Mucosa of stomach (tissue), 1 donor: ENCODE results near the gene PEF1.

Experiments
- H3K27me3 ChIP-seq: one replicate; pipeline ENCODE4 v1.7.0; 2013; ENCODE audit warnings: mild to moderate bottlenecking, low read length; ENCODE audit not compliant: control insufficient read depth, insufficient read depth
- H3K36me3 ChIP-seq: one replicate; pipeline ENCODE4 v1.7.0; 2013; ENCODE audit warnings: low read length; ENCODE audit not compliant: control insufficient read depth, insufficient read depth
- H3K4me1 ChIP-seq: one replicate; pipeline ENCODE4 v1.7.0; 2013; ENCODE audit warnings: mild to moderate bottlenecking, low read length; ENCODE audit not compliant: control insufficient read depth, insufficient read depth
- H3K4me3 ChIP-seq: one replicate; pipeline ENCODE4 v1.7.0; 2013; ENCODE audit warnings: low read length
- H3K9ac ChIP-seq: one replicate; pipeline ENCODE4 v1.7.0; 2013; ENCODE audit warnings: mild to moderate bottlenecking, low read length, moderate library complexity
- H3K9me3 ChIP-seq: one replicate; pipeline ENCODE4 v1.7.0; 2013; ENCODE audit warnings: mild to moderate bottlenecking, low read length, moderate library complexity; ENCODE audit not compliant: control insufficient read depth
- donor health status: Pancreatic carcinoma.

PEF1 gene

GRCh38 chr1:31581821-31582810 lies 62.6 kb downstream of the PEF1 start:
- Histone ChIP-seq H3K4me1 (peaks cover 53% of the 10 kb centered on the region), H3K9me3 (no peaks in the 10 kb centered on the region), H3K4me3 (no peak overlapping the region), H3K9ac (no peak overlapping the region), H3K36me3 (peaks cover 6% of the 10 kb centered on the region), H3K27me3 (no peaks in the 10 kb centered on the region)

- H3K9me3 ChIP-seq = no peaks in the 10 kb centered on the region
Observed at GRCh38 chr1:31580891-31581603, 63.6 kb downstream of the PEF1 start.

GRCh38 chr1:31580513-31580870 lies 64.2 kb downstream of the PEF1 start:
- Histone ChIP-seq H3K4me1 (peaks cover 65% of the 10 kb centered on the region), H3K27me3 (peaks cover 5% of the 10 kb centered on the region), H3K9me3 (no peaks in the 10 kb centered on the region), H3K36me3 (peaks cover 6% of the 10 kb centered on the region), H3K9ac (no peak overlapping the region), H3K4me3 (no peak overlapping the region)

More at GRCh38 chr1:31580891-31581603, 63.6 kb downstream of the PEF1 start:
- peaks cover 6% of the 10 kb centered on the region for H3K36me3 ChIP-seq
- H3K4me3 ChIP-seq = no peak overlapping the region
- no peak overlapping the region for H3K9ac ChIP-seq
- H3K27me3 ChIP-seq = peaks cover 5% of the 10 kb centered on the region
- peaks cover 59% of the 10 kb centered on the region for H3K4me1 ChIP-seq
